Esophagus muscularis mucosa (tissue), 3 donors: Measurements from ENCODE around the gene CUTC.

Source experiments
- CTCF ChIP-seq, 3 experiments: fragments of 200-600 bp in 2 of 3; fragments of 450-650 bp in 1 of 3; sonication (generic) in 2 of 3; IDR thresholded peaks; one replicate each; pipeline ENCODE4 v1.5.1; 2017 to 2019; ENCODE audit warnings: antibody characterized with exemption in 3 of 3, mild to moderate bottlenecking in 2 of 3, moderate library complexity in 1 of 3
- POLR2AphosphoS5 ChIP-seq, 2 donors: sonication (generic); formaldehyde crosslinking; IDR thresholded peaks; one replicate each; pipeline ENCODE4 v1.6.1; 2017; ENCODE audit warnings: antibody characterized with exemption in 2 of 2

GRCh38 chr10:99798031-99798430 is 66.0 kb downstream of the CUTC start:
- TF ChIP-seq CTCF (IDR thresholded peaks at IDR 0.05): no peak
- TF ChIP-seq POLR2AphosphoS5 (IDR thresholded peaks at IDR 0.05): no peak
